K562 (cell line): ENCODE results near the gene CLDN20. TPM values are rescaled to one million over a fixed set of nuclear protein-coding genes. Genes with fewer than 3 reads are reported as not detected.

Source experiments
- ATAC-seq: fragments of 200-7000 bp; cut with Tn5 transposase; 3 replicates; pipeline ENCODE4 v1.9.1; 2020; ENCODE audit warnings: moderate library complexity
- BruUV-seq: library from RNA; stranded (reverse); fragments of 400-500 nt; replicated peaks from 2 replicates; lab custom pipeline; 2021; lab: Mats Ljungman, UMichigan
- CTCF ChIA-PET: fragments of 300-600 bp; formaldehyde crosslinking; extraction: SDS; loops from one replicate; lab custom pipeline; 2021; ENCODE audit warnings: low intra/inter-chr PET ratio; lab: Yijun Ruan, JAX
- POLR2A ChIA-PET: fragments of 300-600, 350-650 bp; sonication (Branson Sonifier 250); formaldehyde crosslinking; extraction: SDS; loops from one replicate; lab custom pipeline; 2021; ENCODE audit warnings: antibody characterized with exemption, inconsistent platforms; lab: Yijun Ruan, JAX
- DNase-seq, 4 experiments: peaks; one replicate each; pipeline versions ENCODE4 v3.0.0 to v3.0.0-alpha.2; 2011 to 2018; ENCODE audit warnings: low spot score in 3 of 4, mixed read lengths in 3 of 4; ENCODE audit errors: extremely low read depth in 1 of 4
- FAIRE-seq: peaks from 2 replicates; lab custom pipeline; 2011; peaks lifted over from hg19 to GRCh38; lab: Jason Lieb, UNC
- H2AFZ ChIP-seq: 2 replicates; pipeline ENCODE4 v1.6.0; 2011; ENCODE audit warnings: low read depth, low read length, control low read depth, inconsistent platforms
- H3K27ac ChIP-seq: fragments of 200-600 bp; 3 replicates; pipeline ENCODE4 v1.8.0; 2011; ENCODE audit warnings: low read depth, mild to moderate bottlenecking, control low read depth, inconsistent platforms, low read length, moderate library complexity, mixed read lengths; ENCODE audit errors: extremely low read depth
- H3K27me3 ChIP-seq, 2 experiments: fragments of 300-600 bp in 1 of 2; 2 replicates in 1 of 2; 3 replicates in 1 of 2; pipeline versions ENCODE4 v1.6.0 to v1.8.0; 2011; ENCODE audit warnings: inconsistent platforms in 2 of 2, low read length in 2 of 2, mild to moderate bottlenecking in 1 of 2, mixed read lengths in 1 of 2, moderate library complexity in 1 of 2; ENCODE audit not compliant: control insufficient read depth in 2 of 2, insufficient read depth in 2 of 2
- H3K36me3 ChIP-seq: fragments of 300-600 bp; 3 replicates; pipeline ENCODE4 v1.8.0; 2011; ENCODE audit warnings: mild to moderate bottlenecking, low read length, inconsistent platforms; ENCODE audit not compliant: control insufficient read depth, insufficient read depth
- H3K4me1 ChIP-seq, 2 experiments: fragments of 200-600 bp in 1 of 2; replicated peaks in 1 of 2; 2 replicates in 1 of 2; 3 replicates in 1 of 2; pipeline versions ENCODE4 v1.5.1 to v1.8.0; 2011; ENCODE audit warnings: inconsistent platforms in 2 of 2, low read length in 2 of 2, mild to moderate bottlenecking in 1 of 2, mixed read lengths in 1 of 2, moderate library complexity in 1 of 2; ENCODE audit not compliant: control insufficient read depth in 2 of 2, insufficient read depth in 2 of 2
- H3K4me2 ChIP-seq: 2 replicates; pipeline ENCODE4 v1.6.1; 2011; ENCODE audit warnings: low read length, control low read depth, inconsistent platforms, mixed read lengths; ENCODE audit not compliant: insufficient read depth
- H3K4me3 ChIP-seq: fragments of 200-600 bp; sonication (generic), shearing (Covaris generic); 2 replicates; pipeline ENCODE4 v1.5.1; 2016; ENCODE audit warnings: control low read depth, inconsistent platforms
- H3K79me2 ChIP-seq: fragments of 200-600 bp; 3 replicates; pipeline ENCODE4 v1.8.0; 2011; ENCODE audit warnings: low read length, inconsistent platforms; ENCODE audit not compliant: control insufficient read depth, insufficient read depth
- H3K9ac ChIP-seq, 2 experiments: 2 replicates each; pipeline versions ENCODE4 v1.6.0 to v1.6.1; 2011; ENCODE audit warnings: low read depth in 2 of 2, low read length in 2 of 2, control low read depth in 1 of 2, inconsistent platforms in 1 of 2, mild to moderate bottlenecking in 1 of 2, mixed read lengths in 1 of 2; ENCODE audit not compliant: insufficient read depth in 1 of 2
- H3K9me1 ChIP-seq: one replicate; pipeline ENCODE4 v1.6.0; 2011; ENCODE audit warnings: inconsistent platforms, mild to moderate bottlenecking, low read length, moderate library complexity; ENCODE audit not compliant: control insufficient read depth, insufficient read depth
- H3K9me3 ChIP-seq: replicated peaks from 2 replicates; pipeline ENCODE4 v1.5.1; 2011; ENCODE audit warnings: low read depth, low read length, inconsistent platforms; ENCODE audit not compliant: control insufficient read depth, insufficient read depth
- H4K20me1 ChIP-seq: replicated peaks from 2 replicates; pipeline ENCODE4 v1.6.1; 2011; ENCODE audit warnings: low read length, inconsistent platforms, mixed read lengths; ENCODE audit not compliant: control insufficient read depth, insufficient read depth
- ARID3A ChIP-seq: IDR thresholded peaks from 2 replicates; pipeline ENCODE4 v1.6.1; 2012; ENCODE audit warnings: low read depth, low read length, improper control_type of control experiment, borderline replicate concordance
- ATF7 ChIP-seq: fragments of 450-650 bp; IDR thresholded peaks from 2 replicates; pipeline ENCODE4 v1.7.1; 2014; ENCODE audit warnings: mild to moderate bottlenecking, moderate library complexity
- CEBPG ChIP-seq, 3 experiments: fragments of 200-800 bp in 1 of 3; sonication (Bioruptor generic) in 1 of 3; sonication (generic) in 1 of 3; formaldehyde crosslinking in 1 of 3; IDR thresholded peaks in 2 of 3; conservative IDR thresholded peaks in 1 of 3; 2 replicates each; pipeline versions ENCODE4 v1.6.1 to v1.8.0; 2016 to 2022; ENCODE audit warnings: missing compliant biosample characterization in 2 of 3, missing genetic modification characterization in 2 of 3, mild to moderate bottlenecking in 1 of 3, missing genetic modification reagents in 1 of 3
- FOSL1 ChIP-seq: fragments of 200-800 bp; sonication (Bioruptor generic); conservative IDR thresholded peaks from 2 replicates; pipeline ENCODE4 v1.6.1; 2016; ENCODE audit warnings: missing genetic modification characterization, missing compliant biosample characterization
- JUND ChIP-seq, 2 experiments: IDR thresholded peaks; 2 replicates in 1 of 2; 3 replicates in 1 of 2; pipeline ENCODE4 v1.6.1; 2011; ENCODE audit warnings: borderline replicate concordance in 2 of 2, low read depth in 2 of 2, low read length in 2 of 2, improper control_type of control experiment in 1 of 2, missing biosample characterization in 1 of 2, missing genetic modification characterization in 1 of 2, missing genetic modification reagents in 1 of 2
- MLLT1 ChIP-seq, 2 experiments: fragments of 450-650 bp; IDR thresholded peaks; 2 replicates each; pipeline ENCODE4 v1.6.1; 2016
- NCOA2 ChIP-seq, 2 experiments: fragments of 450-650 bp; IDR thresholded peaks; 2 replicates each; pipeline ENCODE4 v1.6.1; 2018; ENCODE audit warnings: mild to moderate bottlenecking in 2 of 2, moderate library complexity in 1 of 2; ENCODE audit not compliant: partially characterized antibody in 2 of 2
- PRPF4 ChIP-seq: fragments of 200-400 bp; formaldehyde crosslinking; IDR thresholded peaks from one replicate; pipeline ENCODE4 v1.6.1; 2017; ENCODE audit warnings: low read length, low read depth, mild to moderate bottlenecking; ENCODE audit not compliant: insufficient read depth, poor library complexity, severe bottlenecking
- SIN3A ChIP-seq, 2 experiments: fragments of 150-350 bp in 1 of 2; IDR thresholded peaks; 2 replicates each; pipeline ENCODE4 v1.6.1; 2011 to 2016; ENCODE audit warnings: borderline replicate concordance in 2 of 2, low read depth in 2 of 2, low read length in 2 of 2, mild to moderate bottlenecking in 2 of 2, moderate library complexity in 2 of 2; ENCODE audit not compliant: control insufficient read depth in 1 of 2
- XRCC5 ChIP-seq: fragments of 200-400 bp; formaldehyde crosslinking; IDR thresholded peaks from 2 replicates; pipeline ENCODE4 v1.6.1; 2017; ENCODE audit warnings: low read depth, mild to moderate bottlenecking, low read length
- ZKSCAN3 ChIP-seq: fragments of 250-450 bp; sonication (Bioruptor Pico); IDR thresholded peaks from 2 replicates; pipeline ENCODE4 v1.4.0; 2020
- ZNF707 ChIP-seq: fragments of 250-450 bp; sonication (Bioruptor Pico); conservative IDR thresholded peaks from 2 replicates; pipeline ENCODE4 v1.8.0; 2022; ENCODE audit warnings: inconsistent platforms, mild to moderate bottlenecking, moderate library complexity
- ZNF830 ChIP-seq: fragments of 250-450 bp; sonication (Bioruptor Pico); IDR thresholded peaks from 2 replicates; pipeline ENCODE4 v1.5.0; 2021; ENCODE audit warnings: mild to moderate bottlenecking
- WGBS: fragments of 100-300 bp; shearing (Covaris generic); methylation state at CpG from one replicate; pipeline ENCODE4 v1.1.6; 2016; ENCODE audit warnings: low coverage, mixed read lengths; ENCODE audit not compliant: insufficient coverage; ENCODE audit errors: missing lambda C conversion rate; 5-methylcytosine and 5-hydroxymethylcytosine counted together
- in situ Hi-C: fragments of 300-500 bp; cut with MboI; formaldehyde crosslinking; loops from 4 replicates; pipeline ENCODE4 v1.15.0; 2018; ENCODE audit warnings: inconsistent platforms, mixed read lengths
- intact Hi-C: fragments of 100-400 bp; cut with micrococcal nuclease; formaldehyde crosslinking; loops from 2 replicates; pipeline ENCODE4 v1.14.2; 2022
- polyA plus RNA-seq, 8 experiments: library from polyadenylated mRNA; depleted of rRNA in 4 of 8; stranded (reverse) in 5 of 8; unstranded in 3 of 8; fragments of >200 nt; fragmentation: Nextera tagmentation in 2 of 8; fragmentation: Illumina TruSeq in 1 of 8; extraction: Ambion mirVana in 2 of 8; extraction: Trizol in 1 of 8; gene quantifications; 2 replicates each; pipeline versions ENCODE4 v1.2.1 to v1.2.3, GENCODE V29; 2011 to 2014; ENCODE audit warnings: inconsistent platforms in 1 of 8, missing spikeins in 1 of 8
- total RNA-seq, 7 experiments: library from RNA; depleted of rRNA in 6 of 7; stranded (reverse); fragments of >200 nt in 6 of 7; fragmentation: Illumina TruSeq in 2 of 7; extraction: Trizol in 2 of 7; gene quantifications; 2 replicates each; pipeline versions ENCODE4 v1.2.1 to v1.2.3, GENCODE V29; 2011 to 2021; ENCODE audit warnings: low replicate concordance in 1 of 7
- TF ChIP-seq, protein P1 (sequence below), 2 experiments: fragments of 450-650 bp in 1 of 2; sonication (generic) in 1 of 2; formaldehyde crosslinking in 1 of 2; IDR thresholded peaks in 1 of 2; conservative IDR thresholded peaks in 1 of 2; 2 replicates each; pipeline versions ENCODE4 v1.6.1 to v1.8.1; 2016 to 2023; ENCODE audit warnings: mild to moderate bottlenecking in 2 of 2, moderate library complexity in 2 of 2, inconsistent platforms in 1 of 2, missing genetic modification reagents in 1 of 2

CLDN20 gene
- total and polyA plus RNA-seq, 9 of the 15 experiments (the other 6 are each of a cell fraction or from before 2014, with no cell fraction given) = not detected

DNA sequence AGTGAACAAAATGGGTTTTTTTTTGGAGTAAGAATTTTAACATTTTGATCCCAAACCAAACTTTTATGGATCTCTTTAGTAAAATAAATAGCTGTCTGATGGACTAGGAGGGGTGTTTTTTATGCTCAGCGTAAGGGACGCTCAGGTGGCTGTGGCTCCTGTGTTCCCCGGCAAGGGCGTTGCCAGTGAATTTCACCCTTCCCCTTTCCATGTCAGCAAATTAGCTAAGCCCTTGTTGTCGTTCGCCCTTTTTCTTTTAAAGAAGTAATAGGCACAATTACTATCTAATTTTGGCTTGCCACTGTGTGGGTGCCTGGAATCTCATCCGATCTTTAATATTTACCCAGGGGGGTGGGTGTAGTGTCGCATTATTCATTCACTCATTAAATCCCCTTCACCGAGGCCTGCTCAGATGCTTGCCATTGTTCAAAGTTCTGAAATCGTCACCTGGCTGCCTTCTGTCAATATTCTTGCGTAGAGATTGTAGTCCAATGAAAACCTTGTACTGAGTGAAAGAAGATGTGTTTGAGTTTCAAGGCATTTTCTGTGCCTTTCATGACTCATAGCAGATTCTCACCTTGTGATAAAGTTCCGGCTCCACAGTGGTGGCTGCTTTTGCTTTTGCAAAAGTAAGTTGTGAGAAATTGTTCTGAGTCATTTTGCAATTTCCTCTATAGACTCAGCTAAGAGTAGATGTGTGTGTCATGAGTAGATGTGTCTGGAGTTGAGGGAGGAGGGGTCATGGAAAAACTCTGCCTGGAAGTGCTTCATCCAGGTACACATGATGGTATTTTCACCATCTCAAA is 40.0 kb upstream of the CLDN20 start:
- H3K4me2 ChIP-seq = no peak overlapping the region
- H3K9me3 ChIP-seq = no peaks in the 10 kb centered on the region
- H3K4me1 ChIP-seq = no peaks in the 10 kb centered on the region
- FAIRE-seq (peak; percentile 73), DNase-seq (no peak), ATAC-seq (no peak)
- no peak overlapping the region for H3K27ac ChIP-seq
- H4K20me1 ChIP-seq = no peaks in the 10 kb centered on the region
- no peaks in the 10 kb centered on the region for H3K9me1 ChIP-seq
- intact Hi-C loops (no loop called here), in situ Hi-C loops (no loop called here)
- no peaks in the 10 kb centered on the region for H3K79me2 ChIP-seq
- H3K4me3 ChIP-seq = no peak overlapping the region
- peaks cover 53 to 60% of the 10 kb centered on the region in 2 experiments for H3K27me3 ChIP-seq
- 2% methylated on average over 12 of the region's 12 CpGs for WGBS
- ChIA-PET CTCF (no interaction called here), POLR2A (interaction anchor here (1.0 to 1.3 kb wide), 2 partner anchors 21 to 92 kb away, joined by 3 read pairs; no protein-coding TSS in a partner anchor)
- H3K9ac ChIP-seq = no peak overlapping the region
- BruUV-seq = no TSS peak
- H2AFZ ChIP-seq = no peak overlapping the region
- TF ChIP-seq MLLT1 (IDR thresholded peaks at IDR 0.05) (no peak), ZNF830 (CRISPR knock-in tag) (no peak), ARID3A (no peak), SIN3A (IDR thresholded peaks at IDR 0.05; ENCODE audit: borderline replicate concordance in 2 of 2, control insufficient read depth in 1 of 2, low read depth in 2 of 2, low read length in 2 of 2) (no peak), XRCC5 (no peak), JUND (IDR thresholded peaks at IDR 0.05; ENCODE audit: borderline replicate concordance, low read depth, low read length) (0 out of 2 replicates have a peak, but pooled peaks have one; percentile 17), JUND (tag; IDR thresholded peaks at IDR 0.05; ENCODE audit: borderline replicate concordance, low read depth, low read length) (no peak), FOSL1 (tag) (0 out of 2 replicates have a peak, but pooled peaks have one; percentile 34), ZNF707 (no peak), ZKSCAN3 (no peak), PRPF4 (no peak), ATF7 (no peak), NCOA2 (IDR thresholded peaks at IDR 0.05; ENCODE audit: partially characterized antibody in 2 of 2) (no peak), CEBPG (CRISPR knock-in tag; IDR thresholded peaks at IDR 0.05) (no peak), CEBPG (tag; conservative IDR thresholded peaks at IDR 0.05 in 1 of 2, IDR thresholded peaks at IDR 0.05 in 1 of 2) (0 out of 4 replicates have a peak, but pooled peaks of 1 of the 2 experiments have one; percentile 28)
- TF ChIP-seq, protein P1, sequence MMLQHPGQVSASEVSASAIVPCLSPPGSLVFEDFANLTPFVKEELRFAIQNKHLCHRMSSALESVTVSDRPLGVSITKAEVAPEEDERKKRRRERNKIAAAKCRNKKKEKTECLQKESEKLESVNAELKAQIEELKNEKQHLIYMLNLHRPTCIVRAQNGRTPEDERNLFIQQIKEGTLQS (IDR thresholded peaks at IDR 0.05) = peak; percentile 36; the same call in 1 of the 2 replicates
- TF ChIP-seq, protein P1 (CRISPR knock-in tag; conservative IDR thresholded peaks at IDR 0.05) = no peak
- H3K36me3 ChIP-seq = no peaks in the 10 kb centered on the region
